Immature natural killer cell (primary cell): ENCODE data around the gene MOB4. TPM values are rescaled to one million over a fixed set of nuclear protein-coding genes. Genes with fewer than 3 reads are reported as not detected.
A peak's percentile ranks its signal among the peaks of the same experiment; 100 is the strongest.
"Not testable (repeated sequence)": the region's sequence is repeated elsewhere in the genome, so short reads cannot be mapped to it uniquely, and the experiment has no call there.

Source experiments
- DNase-seq, 3 donors: peaks; one replicate each; pipeline ENCODE4 v3.0.0; 2022; ENCODE audit warnings: mixed read lengths in 1 of 3
- H3K27ac Mint-ChIP-seq, 6 donors: one replicate each; pipeline ENCODE4 v1.8.0; 2020; ENCODE audit warnings: mixed read lengths in 6 of 6, mild to moderate bottlenecking in 5 of 6, inconsistent platforms in 4 of 6, moderate library complexity in 3 of 6
- H3K27me3 Mint-ChIP-seq, 3 donors: one replicate each; pipeline ENCODE4 v1.8.0; 2020 to 2021; ENCODE audit warnings: low read depth in 3 of 3, mild to moderate bottlenecking in 3 of 3, mixed read lengths in 3 of 3, moderate library complexity in 3 of 3, inconsistent platforms in 1 of 3
- H3K36me3 Mint-ChIP-seq, 3 donors: one replicate each; pipeline ENCODE4 v1.8.0; 2020; ENCODE audit warnings: mixed read lengths in 3 of 3, inconsistent platforms in 2 of 3, mild to moderate bottlenecking in 2 of 3
- H3K4me1 Mint-ChIP-seq, 2 donors: one replicate each; pipeline ENCODE4 v1.8.0; 2020; ENCODE audit warnings: inconsistent platforms in 2 of 2, mild to moderate bottlenecking in 2 of 2, mixed read lengths in 2 of 2, moderate library complexity in 1 of 2
- H3K4me3 Mint-ChIP-seq, 5 donors: one replicate each; pipeline ENCODE4 v1.8.0; 2020; ENCODE audit warnings: mild to moderate bottlenecking in 5 of 5, mixed read lengths in 5 of 5, inconsistent platforms in 3 of 5, moderate library complexity in 3 of 5
- H3K9me3 Mint-ChIP-seq, 6 donors: one replicate each; pipeline ENCODE4 v1.8.0; 2020; ENCODE audit warnings: mild to moderate bottlenecking in 6 of 6, mixed read lengths in 6 of 6, inconsistent platforms in 4 of 6, moderate library complexity in 3 of 6
- polyA plus RNA-seq, 3 donors: library from polyadenylated mRNA; unstranded; fragments of 300-500 nt; fragmentation: Illumina TruSeq; gene quantifications; one replicate each; pipeline ENCODE4 v1.2.3, GENCODE V29; 2021

The MOB4 gene
- polyA plus RNA-seq, 3 donors from 2014 or later: 33.5 to 56.0 (median 33.9) TPM

DNA sequence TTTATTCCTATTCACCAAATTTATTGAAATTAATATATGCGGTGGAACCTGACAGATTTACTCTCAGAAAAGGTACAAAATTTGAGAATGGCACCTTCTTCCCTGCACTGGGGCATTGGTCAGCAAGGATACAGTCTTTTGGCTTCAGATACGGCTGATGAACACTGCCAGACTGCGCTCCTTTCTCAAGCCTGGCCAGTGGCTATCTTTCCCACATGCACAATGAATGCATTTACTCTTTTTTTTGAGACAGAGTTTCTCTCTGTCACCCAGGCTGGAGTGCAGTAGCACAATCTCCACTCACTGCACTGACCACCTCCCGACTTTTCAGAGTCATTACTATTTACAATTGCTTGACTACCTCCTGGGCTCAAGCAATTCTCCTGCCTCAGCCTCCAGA is 61.6 kb downstream of the MOB4 start:
- Mint-ChIP-seq H3K27me3 (peaks cover 0 to 2% (median 0%) of the 10 kb centered on the region in 3 donors), H3K36me3 (peaks cover 6 to 14% (median 6%) of the 10 kb centered on the region in 3 donors), H3K4me3 (no peak overlapping the region), H3K9me3 (peaks cover 0 to 2% (median 0%) of the 10 kb centered on the region in 6 donors), H3K27ac (no peak overlapping the region), H3K4me1 (no peaks in the 10 kb centered on the region)
- no peak for DNase-seq

DNA sequence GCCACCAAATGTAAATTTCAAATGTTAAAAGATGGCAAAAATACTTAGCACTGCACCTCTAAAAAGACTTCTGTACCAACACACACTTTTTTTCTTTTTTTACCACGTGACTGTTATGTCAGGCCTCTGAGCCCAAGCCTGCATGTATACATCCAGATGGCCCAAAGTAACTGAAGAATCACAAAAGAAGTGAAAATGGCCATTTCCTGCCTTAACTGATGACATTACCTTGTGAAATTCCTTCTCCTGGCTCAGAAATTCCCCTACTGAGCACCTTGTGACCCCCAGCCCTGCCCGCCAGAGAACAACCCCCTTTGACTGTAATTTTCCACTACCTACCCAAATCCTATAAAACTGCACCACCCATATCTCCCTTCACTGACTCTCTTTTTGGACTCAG is 62.4 kb downstream of the MOB4 start:
- H3K9me3 Mint-ChIP-seq, DNase-seq, H3K27me3 Mint-ChIP-seq, H3K27ac Mint-ChIP-seq, H3K36me3 Mint-ChIP-seq, H3K4me1 Mint-ChIP-seq, H3K4me3 Mint-ChIP-seq: not testable (repeated sequence)

DNA sequence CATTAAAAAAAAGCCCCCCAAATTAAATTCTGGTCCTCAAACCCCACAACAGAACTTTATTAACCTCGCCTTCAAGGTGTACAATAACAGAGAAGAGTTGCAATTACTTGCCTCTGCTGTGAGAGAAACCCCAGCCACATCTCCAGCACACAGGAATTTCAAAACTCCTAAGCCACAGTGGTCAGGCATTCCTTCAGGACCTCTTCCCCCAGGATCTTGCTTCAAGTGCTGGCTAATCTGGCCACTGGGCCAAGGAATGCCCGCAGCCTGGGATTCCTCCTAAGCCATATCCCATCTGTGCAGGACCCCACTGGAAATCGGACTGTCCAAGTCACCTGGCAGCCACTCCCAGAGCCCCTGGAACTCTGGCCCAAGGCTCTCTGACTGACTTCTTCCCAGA is 64.3 kb downstream of the MOB4 start:
- H3K4me1 Mint-ChIP-seq, H3K27ac Mint-ChIP-seq, H3K9me3 Mint-ChIP-seq, DNase-seq, H3K4me3 Mint-ChIP-seq, H3K27me3 Mint-ChIP-seq, H3K36me3 Mint-ChIP-seq: not testable (repeated sequence)

DNA sequence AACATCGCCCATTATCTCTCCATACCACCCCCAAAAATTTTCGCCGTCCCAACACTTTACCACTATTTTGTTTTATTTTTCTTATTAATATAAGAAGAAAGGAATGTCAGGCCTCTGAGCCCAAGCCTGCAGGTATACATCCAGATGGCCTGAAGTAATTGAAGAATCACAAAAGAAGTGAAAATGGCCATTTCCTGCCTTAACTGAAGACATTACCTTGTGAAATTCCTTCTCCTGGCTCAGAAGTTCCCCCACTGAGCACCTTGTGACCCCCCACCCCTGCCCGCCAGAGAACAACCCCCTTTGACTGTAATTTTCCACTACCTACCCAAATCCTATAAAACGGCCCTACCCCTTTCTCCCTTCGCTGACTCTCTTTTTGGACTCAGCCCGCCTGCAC is 71.4 kb downstream of the MOB4 start:
- not testable (repeated sequence) for H3K4me1 Mint-ChIP-seq, DNase-seq, H3K36me3 Mint-ChIP-seq, H3K4me3 Mint-ChIP-seq, H3K27me3 Mint-ChIP-seq, H3K27ac Mint-ChIP-seq, H3K9me3 Mint-ChIP-seq

DNA sequence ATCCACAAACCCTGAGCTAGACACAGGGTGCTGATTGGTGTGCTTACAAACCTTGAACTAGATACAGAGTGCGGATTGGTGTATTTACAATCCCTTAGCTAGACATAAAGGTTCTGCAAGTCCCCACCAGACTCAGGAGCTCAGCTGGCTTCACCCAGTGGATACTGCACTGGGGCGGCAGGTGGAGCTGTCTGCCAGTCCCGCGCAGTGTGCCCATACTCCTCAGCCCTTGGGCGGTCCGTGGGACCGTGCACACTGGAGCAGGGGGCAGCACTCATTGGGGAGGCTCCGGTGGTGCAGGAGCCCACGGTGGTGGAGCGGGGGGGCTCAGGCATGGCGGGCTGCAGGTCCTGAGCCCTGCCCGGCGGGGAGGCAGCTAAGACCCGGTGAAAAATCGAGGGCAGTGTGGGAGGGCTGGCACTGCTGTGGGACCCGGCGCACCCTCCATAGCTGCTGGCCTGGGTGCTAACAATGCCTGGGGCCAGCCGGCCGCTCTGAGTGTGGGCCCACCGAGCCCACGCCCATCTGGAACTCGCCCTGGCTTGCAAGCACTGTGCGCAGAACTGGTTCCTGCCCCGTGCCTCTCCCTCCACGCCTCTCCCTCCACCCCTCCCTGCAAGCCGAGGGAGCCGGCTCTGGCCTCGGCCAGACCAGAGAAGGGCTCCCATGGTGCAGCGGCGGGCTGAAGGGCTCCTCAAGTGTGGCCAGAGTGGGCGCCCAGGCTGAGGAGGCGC is 75.6 kb downstream of the MOB4 start:
- no peak overlapping the region for H3K4me3 Mint-ChIP-seq
- peaks cover 0 to 5% (median 2%) of the 10 kb centered on the region in 3 donors for H3K27me3 Mint-ChIP-seq
- no peaks in the 10 kb centered on the region for H3K9me3 Mint-ChIP-seq
- no peak overlapping the region for H3K27ac Mint-ChIP-seq
- no peaks in the 10 kb centered on the region for H3K36me3 Mint-ChIP-seq
- DNase-seq: no peak
- H3K4me1 Mint-ChIP-seq: no peaks in the 10 kb centered on the region

DNA sequence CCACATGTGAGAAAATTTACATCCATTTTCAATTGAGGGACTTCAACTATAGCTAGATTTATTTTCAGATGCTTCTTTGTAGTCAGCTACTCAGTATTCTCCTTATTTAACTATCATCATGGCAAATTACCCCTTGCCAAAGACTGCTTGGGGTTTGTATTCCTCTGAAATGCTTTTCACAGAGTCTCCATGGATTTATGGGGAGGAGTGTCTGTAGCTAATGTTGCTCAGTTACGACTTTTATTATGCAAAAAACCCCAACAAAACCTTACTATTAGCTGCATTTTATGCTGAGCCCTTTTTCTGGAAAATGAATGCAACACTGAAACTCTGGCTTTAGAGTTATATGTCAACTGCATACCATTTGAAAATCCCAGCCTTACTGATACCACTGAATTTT is 80.9 kb downstream of the MOB4 start:
- no peaks in the 10 kb centered on the region for H3K36me3 Mint-ChIP-seq
- peaks cover 3 to 6% (median 4%) of the 10 kb centered on the region in 3 donors for H3K27me3 Mint-ChIP-seq
- H3K4me3 Mint-ChIP-seq: no peak overlapping the region
- no peak overlapping the region for H3K27ac Mint-ChIP-seq
- H3K4me1 Mint-ChIP-seq: no peaks in the 10 kb centered on the region
- DNase-seq: no peak
- peaks cover 0 to 1% (median 0%) of the 10 kb centered on the region in 6 donors for H3K9me3 Mint-ChIP-seq

DNA sequence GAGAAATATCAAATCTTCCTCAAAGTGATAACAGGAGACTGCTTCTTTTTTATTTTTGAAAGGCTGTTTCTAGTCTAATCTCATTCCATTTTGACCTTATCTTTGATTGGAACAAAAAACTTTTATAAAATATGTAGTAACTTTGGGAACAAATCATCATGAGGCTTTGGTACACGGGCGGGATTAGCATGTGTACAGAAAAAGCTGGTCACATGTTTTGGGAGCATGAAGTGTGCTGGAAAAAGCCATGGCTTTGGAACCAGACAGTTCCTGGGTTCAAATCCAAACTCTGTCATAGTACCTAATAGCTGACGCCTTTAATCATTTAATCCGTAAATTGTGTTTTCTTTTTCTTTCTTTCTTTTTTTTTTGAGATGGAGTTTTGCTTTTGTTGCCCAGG is 81.3 kb downstream of the MOB4 start:
- no peaks in the 10 kb centered on the region for H3K36me3 Mint-ChIP-seq
- H3K27ac Mint-ChIP-seq: no peak overlapping the region
- no peaks in the 10 kb centered on the region for H3K4me1 Mint-ChIP-seq
- no peak for DNase-seq
- H3K27me3 Mint-ChIP-seq: peaks cover 3 to 6% (median 4%) of the 10 kb centered on the region in 3 donors
- peaks cover 0 to 1% (median 0%) of the 10 kb centered on the region in 6 donors for H3K9me3 Mint-ChIP-seq
- H3K4me3 Mint-ChIP-seq: no peak overlapping the region

DNA sequence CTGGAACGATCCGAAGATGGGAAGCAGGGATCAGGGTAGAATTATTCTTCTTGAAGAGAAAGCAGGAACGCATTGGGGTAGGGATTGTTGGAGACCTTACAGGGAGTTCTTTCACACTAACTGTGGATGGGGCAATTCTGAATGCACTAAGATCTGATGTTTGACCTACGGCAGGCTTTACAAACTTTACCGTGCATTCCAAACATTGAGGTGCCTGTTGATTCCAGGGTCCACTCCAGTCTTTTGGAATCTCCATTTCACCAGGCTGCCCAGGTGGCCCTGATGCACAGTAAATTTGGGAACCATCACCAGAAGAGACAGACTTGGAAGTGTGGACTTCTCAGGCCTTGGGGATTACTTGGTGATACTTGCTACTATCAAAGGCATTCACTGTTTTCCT is 82.6 kb downstream of the MOB4 start:
- Mint-ChIP-seq H3K36me3 (no peaks in the 10 kb centered on the region), H3K27me3 (peaks cover 3 to 10% (median 4%) of the 10 kb centered on the region in 3 donors), H3K9me3 (peaks cover 0 to 1% (median 0%) of the 10 kb centered on the region in 6 donors), H3K4me3 (no peak overlapping the region), H3K27ac (no peak overlapping the region), H3K4me1 (no peaks in the 10 kb centered on the region)
- DNase-seq: no peak

DNA sequence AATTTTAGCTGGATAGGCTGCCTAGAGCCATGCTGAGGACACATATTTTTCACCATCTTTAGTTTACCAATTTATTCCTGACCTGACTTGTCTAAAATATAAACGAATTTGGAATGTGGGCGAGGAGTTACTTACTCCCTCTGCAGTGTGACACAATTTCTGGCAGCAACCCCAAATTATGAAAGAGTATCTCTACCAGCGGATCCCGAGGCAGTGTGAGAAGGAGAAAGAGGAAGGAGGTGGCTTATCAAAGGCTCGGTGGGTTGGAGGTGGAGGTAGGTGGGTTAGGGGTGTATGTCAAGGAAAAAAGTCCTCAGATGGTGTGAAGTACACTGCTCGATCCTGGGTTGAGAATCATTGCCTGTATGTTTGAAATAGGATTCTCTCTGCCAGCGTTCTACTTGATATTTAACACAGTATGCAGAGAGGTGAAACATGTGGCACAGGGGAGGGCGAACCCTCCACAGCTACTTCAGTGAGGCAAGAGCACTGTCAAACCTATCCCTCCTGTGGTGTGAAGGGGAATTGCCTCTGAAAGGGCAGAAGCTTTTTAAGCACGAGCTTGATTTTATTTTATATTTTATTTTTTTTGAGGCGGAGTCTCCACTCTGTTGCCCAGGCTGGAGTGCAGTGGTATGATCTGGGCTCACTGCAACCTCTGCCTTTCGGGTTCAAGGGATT is 83.6 kb downstream of the MOB4 start:
- no peaks in the 10 kb centered on the region for H3K4me1 Mint-ChIP-seq
- H3K27ac Mint-ChIP-seq: no peak overlapping the region
- no peak overlapping the region for H3K4me3 Mint-ChIP-seq
- peaks cover 0 to 1% (median 0%) of the 10 kb centered on the region in 6 donors for H3K9me3 Mint-ChIP-seq
- H3K36me3 Mint-ChIP-seq: no peaks in the 10 kb centered on the region
- peak; percentile 0 to 9 (median 7) for DNase-seq
- peaks cover 3 to 10% (median 4%) of the 10 kb centered on the region in 3 donors for H3K27me3 Mint-ChIP-seq

DNA sequence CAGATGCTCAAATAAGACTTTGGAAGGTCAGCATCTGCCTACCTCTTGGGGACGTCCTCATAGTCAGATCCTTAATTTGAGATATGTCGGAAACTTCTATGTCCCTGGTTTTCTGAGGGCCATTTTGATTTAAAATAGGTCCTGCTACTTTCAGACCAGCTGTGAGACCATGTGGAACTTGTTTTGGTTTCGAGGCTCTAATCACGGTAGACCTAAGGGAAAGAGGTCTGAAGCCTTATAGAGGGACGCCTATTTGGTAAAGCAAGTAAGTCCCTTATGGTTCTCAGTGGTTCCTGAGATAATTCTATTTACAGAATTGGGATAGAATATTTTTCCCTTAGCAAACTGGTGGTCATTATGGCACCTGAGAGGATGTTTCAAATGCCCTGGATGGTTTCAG is 84.4 kb downstream of the MOB4 start:
- peaks cover 0 to 1% (median 0%) of the 10 kb centered on the region in 6 donors for H3K9me3 Mint-ChIP-seq
- H3K36me3 Mint-ChIP-seq: no peaks in the 10 kb centered on the region
- DNase-seq: no peak
- H3K27ac Mint-ChIP-seq: no peak overlapping the region
- H3K27me3 Mint-ChIP-seq: peaks cover 1 to 7% (median 4%) of the 10 kb centered on the region in 3 donors
- no peak overlapping the region for H3K4me3 Mint-ChIP-seq
- no peaks in the 10 kb centered on the region for H3K4me1 Mint-ChIP-seq

DNA sequence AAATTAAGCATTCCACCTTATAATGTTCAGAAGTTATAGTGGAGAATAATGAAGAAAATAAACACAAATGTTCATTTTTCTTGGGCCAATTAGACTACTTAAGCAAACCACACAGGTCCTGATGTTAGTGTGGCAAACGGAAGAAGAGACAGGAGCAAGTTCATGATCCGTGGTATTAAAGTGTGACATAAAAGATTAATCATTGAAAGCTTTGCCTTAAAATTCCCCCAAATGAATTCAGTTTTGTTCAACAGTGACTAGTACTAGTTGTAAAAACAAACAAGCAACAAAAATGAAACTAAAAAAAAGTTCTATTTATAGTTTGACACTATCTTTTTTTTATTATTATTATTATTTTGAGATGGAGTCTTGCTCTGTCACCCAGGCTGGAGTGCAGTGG is 85.9 kb downstream of the MOB4 start:
- Mint-ChIP-seq H3K9me3 (peaks cover 0 to 4% (median 0%) of the 10 kb centered on the region in 6 donors), H3K4me3 (no peak overlapping the region), H3K4me1 (no peaks in the 10 kb centered on the region), H3K27ac (no peak overlapping the region), H3K27me3 (peaks cover 0 to 7% (median 4%) of the 10 kb centered on the region in 3 donors), H3K36me3 (no peaks in the 10 kb centered on the region)
- no peak for DNase-seq

Other genes with a start within 250 kb of the MOB4 start
- 100 to 1,000 TPM in 1 of 3 donors, 10 to 100 TPM in 2; 58.0 to 125 (median 65.6) TPM for gene ANKRD44, start 205.3 kb upstream of the MOB4 start, polyA plus RNA-seq
- gene SF3B1, start 81.0 kb upstream of the MOB4 start, polyA plus RNA-seq: 100 to 1,000 TPM; 123 to 165 (median 133) TPM
- gene COQ10B, start 62.5 kb upstream of the MOB4 start, polyA plus RNA-seq: 10 to 100 TPM; 49.4 to 80.9 (median 56.6) TPM
- gene HSPD1, start 16.2 kb upstream of the MOB4 start, polyA plus RNA-seq: 10 to 100 TPM; 50.7 to 77.3 (median 52.2) TPM
- 10 to 100 TPM; 60.2 to 96.7 (median 93.7) TPM for gene HSPE1, start 15.7 kb upstream of the MOB4 start, polyA plus RNA-seq
- gene RFTN2, start 159.5 kb downstream of the MOB4 start, polyA plus RNA-seq: under 1 TPM in 1 of 3 donors, not detected in 2; 0.06 TPM
- gene MARS2, start 189.3 kb downstream of the MOB4 start, polyA plus RNA-seq: 1 to 10 TPM; 4.6 to 9.6 (median 9.0) TPM